ENCODE data around the gene ID3.

GRCh38 chr1:23517581-23517980 is 41.7 kb downstream of the ID3 start:
- TF ChIP-seq EZH2phosphoT487 (IDR thresholded peaks at IDR 0.05; ENCODE audit: insufficient read depth, low read depth) (no peak), EZH2 (IDR thresholded peaks at IDR 0.05; ENCODE audit: insufficient read depth, poor library complexity, severe bottlenecking) (no peak)
